Caco-2 (cell line): Measurements from ENCODE around the gene R3HDM2. TPM values are rescaled to one million over a fixed set of nuclear protein-coding genes. Genes with fewer than 3 reads are reported as not detected.

ENCODE experiments used
- BruUV-seq: library from RNA; stranded (reverse); fragments of 400-500 nt; replicated peaks from 2 replicates; lab custom pipeline; 2021; lab: Mats Ljungman, UMichigan
- CTCF ChIA-PET: fragments of 300-600 bp; sonication (Branson Sonifier 250); formaldehyde crosslinking; loops from one replicate; lab custom pipeline; 2022; ENCODE audit warnings: antibody characterized with exemption; lab: Charles Lee
- POLR2A ChIA-PET: fragments of 300-600 bp; sonication (Branson Sonifier 250); formaldehyde crosslinking; loops from one replicate; lab custom pipeline; 2022; ENCODE audit warnings: antibody characterized with exemption; lab: Charles Lee
- DNase-seq, 2 experiments: peaks; one replicate each; pipeline versions ENCODE4 v3.0.0 to v3.0.0-alpha.2; 2020 to 2022
- H3K27me3 ChIP-seq: replicated peaks from 2 replicates; pipeline ENCODE4 v1.6.0; 2011; ENCODE audit warnings: low read length; ENCODE audit not compliant: control insufficient read depth, insufficient read depth
- H3K36me3 ChIP-seq: 2 replicates; pipeline ENCODE4 v1.5.1; 2011; ENCODE audit warnings: low read length; ENCODE audit not compliant: control insufficient read depth, insufficient read depth
- H3K4me1 ChIP-seq: fragments of 250-450 bp; sonication (Bioruptor Pico); 2 replicates; pipeline ENCODE4 v1.5.1; 2020; ENCODE audit warnings: mild to moderate bottlenecking
- H3K4me3 ChIP-seq: 2 replicates; pipeline ENCODE4 v1.5.1; 2011; ENCODE audit warnings: low read depth, mild to moderate bottlenecking, control low read depth, low read length
- H3K9me3 ChIP-seq: fragments of 250-450 bp; sonication (Bioruptor Pico); 2 replicates; pipeline ENCODE4 v1.5.1; 2020; ENCODE audit warnings: mild to moderate bottlenecking, moderate library complexity
- H3K27ac Mint-ChIP-seq: one replicate; pipeline ENCODE4 v1.8.0; 2022; ENCODE audit warnings: mixed read lengths; ENCODE audit not compliant: unreplicated experiment
- H3K27me3 Mint-ChIP-seq: one replicate; pipeline ENCODE4 v1.8.0; 2022; ENCODE audit warnings: mixed read lengths; ENCODE audit not compliant: insufficient read depth, unreplicated experiment
- H3K36me3 Mint-ChIP-seq: one replicate; pipeline ENCODE4 v1.8.0; 2022; ENCODE audit warnings: mild to moderate bottlenecking, mixed read lengths; ENCODE audit not compliant: insufficient read depth, unreplicated experiment
- H3K4me1 Mint-ChIP-seq: one replicate; pipeline ENCODE4 v1.8.0; 2022; ENCODE audit warnings: low read depth, mixed read lengths; ENCODE audit not compliant: unreplicated experiment
- H3K4me3 Mint-ChIP-seq: one replicate; pipeline ENCODE4 v1.8.0; 2022; ENCODE audit warnings: mild to moderate bottlenecking, moderate library complexity, mixed read lengths; ENCODE audit not compliant: unreplicated experiment
- H3K9me3 Mint-ChIP-seq: one replicate; pipeline ENCODE4 v1.8.0; 2022; ENCODE audit warnings: mixed read lengths; ENCODE audit not compliant: unreplicated experiment
- intact Hi-C: fragments of 100-400 bp; cut with micrococcal nuclease; formaldehyde crosslinking; loops from one replicate; pipeline ENCODE4 v1.10.0; 2022; ENCODE audit not compliant: unreplicated experiment
- total RNA-seq: library from RNA; stranded (reverse); gene quantifications from 2 replicates; pipeline ENCODE4 v1.2.3, GENCODE V29; 2022
- TF ChIP-seq, protein P1 (sequence below), 2 experiments: fragments of 200-600 bp in 1 of 2; IDR thresholded peaks; 1 replicate in 1 of 2; 2 replicates in 1 of 2; pipeline versions ENCODE4 v1.5.1 to v1.8.0; 2011 to 2022; ENCODE audit warnings: antibody characterized with exemption in 1 of 2, control low read depth in 1 of 2, inconsistent platforms in 1 of 2, low read depth in 1 of 2, low read length in 1 of 2, mild to moderate bottlenecking in 1 of 2, moderate library complexity in 1 of 2; ENCODE audit not compliant: insufficient read depth in 1 of 2, severe bottlenecking in 1 of 2, unreplicated experiment in 1 of 2

The R3HDM2 gene
- total RNA-seq, 1 experiment from 2014 or later, result 33.7 TPM

DNA sequence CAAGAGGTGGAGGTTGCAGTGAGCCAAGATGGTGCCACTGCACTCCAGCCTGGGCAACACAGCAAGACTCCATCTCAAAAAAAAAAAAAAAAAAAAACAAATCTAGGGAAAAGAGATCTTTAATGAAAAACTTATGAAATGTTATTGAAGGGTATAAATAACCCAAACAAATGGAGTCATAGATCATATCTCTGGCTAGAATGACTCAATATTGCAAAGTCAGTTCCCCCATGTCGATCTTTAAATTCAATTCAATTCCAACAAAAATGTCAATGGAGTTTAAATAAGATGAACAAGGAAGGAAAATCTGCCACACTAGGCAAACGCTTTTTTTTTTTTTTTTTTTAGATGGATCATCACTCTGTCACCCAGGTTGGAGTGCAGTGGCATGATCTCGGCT lies 78.7 kb downstream of the R3HDM2 start:
- Mint-ChIP-seq H3K36me3 (no peaks in the 10 kb centered on the region), H3K4me3 (no peak overlapping the region), H3K4me1 (no peaks in the 10 kb centered on the region), H3K27ac (no peak overlapping the region), H3K27me3 (no peaks in the 10 kb centered on the region), H3K9me3 (no peaks in the 10 kb centered on the region)
- Histone ChIP-seq H3K4me3 (no peak overlapping the region), H3K36me3 (no peaks in the 10 kb centered on the region), H3K9me3 (no peaks in the 10 kb centered on the region; the same call in none of the 2 replicates), H3K4me1 (no peaks in the 10 kb centered on the region), H3K27me3 (no peaks in the 10 kb centered on the region)
- BruUV-seq, result no TSS peak
- intact Hi-C loops, result no loop called here
- no peak for DNase-seq
- CTCF ChIA-PET, result no interaction called here
- POLR2A ChIA-PET, result no interaction called here
- TF ChIP-seq, protein P1, sequence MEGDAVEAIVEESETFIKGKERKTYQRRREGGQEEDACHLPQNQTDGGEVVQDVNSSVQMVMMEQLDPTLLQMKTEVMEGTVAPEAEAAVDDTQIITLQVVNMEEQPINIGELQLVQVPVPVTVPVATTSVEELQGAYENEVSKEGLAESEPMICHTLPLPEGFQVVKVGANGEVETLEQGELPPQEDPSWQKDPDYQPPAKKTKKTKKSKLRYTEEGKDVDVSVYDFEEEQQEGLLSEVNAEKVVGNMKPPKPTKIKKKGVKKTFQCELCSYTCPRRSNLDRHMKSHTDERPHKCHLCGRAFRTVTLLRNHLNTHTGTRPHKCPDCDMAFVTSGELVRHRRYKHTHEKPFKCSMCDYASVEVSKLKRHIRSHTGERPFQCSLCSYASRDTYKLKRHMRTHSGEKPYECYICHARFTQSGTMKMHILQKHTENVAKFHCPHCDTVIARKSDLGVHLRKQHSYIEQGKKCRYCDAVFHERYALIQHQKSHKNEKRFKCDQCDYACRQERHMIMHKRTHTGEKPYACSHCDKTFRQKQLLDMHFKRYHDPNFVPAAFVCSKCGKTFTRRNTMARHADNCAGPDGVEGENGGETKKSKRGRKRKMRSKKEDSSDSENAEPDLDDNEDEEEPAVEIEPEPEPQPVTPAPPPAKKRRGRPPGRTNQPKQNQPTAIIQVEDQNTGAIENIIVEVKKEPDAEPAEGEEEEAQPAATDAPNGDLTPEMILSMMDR (IDR thresholded peaks at IDR 0.05; ENCODE audit: insufficient read depth in 1 of 2, low read depth in 1 of 2, low read length in 1 of 2, severe bottlenecking in 1 of 2, unreplicated experiment in 1 of 2), result no peak

DNA sequence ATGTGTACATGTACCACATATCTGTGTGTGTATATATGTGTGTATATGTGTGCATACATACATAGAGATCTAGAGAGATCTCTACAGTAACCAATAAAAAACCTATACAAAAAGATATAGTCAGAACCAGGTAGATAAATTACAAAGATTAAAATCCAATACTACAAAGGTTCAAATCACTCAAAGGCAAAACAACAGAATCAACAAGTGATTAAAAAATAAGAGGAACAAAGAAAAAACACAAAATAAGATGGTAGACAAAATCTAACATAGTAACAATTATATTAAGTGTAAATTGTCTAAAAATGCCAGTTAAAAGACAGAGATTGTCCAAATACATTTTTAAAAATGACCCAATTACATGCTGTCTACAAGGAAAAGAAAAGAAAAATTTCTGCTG lies 83.6 kb downstream of the R3HDM2 start:
- Mint-ChIP-seq H3K4me3 (no peak overlapping the region), H3K9me3 (no peaks in the 10 kb centered on the region), H3K4me1 (no peaks in the 10 kb centered on the region), H3K27me3 (no peaks in the 10 kb centered on the region), H3K36me3 (no peaks in the 10 kb centered on the region), H3K27ac (no peak overlapping the region)
- Histone ChIP-seq H3K4me3 (no peak overlapping the region), H3K4me1 (no peaks in the 10 kb centered on the region), H3K36me3 (no peaks in the 10 kb centered on the region), H3K27me3 (no peaks in the 10 kb centered on the region), H3K9me3 (no peaks in the 10 kb centered on the region; the same call in none of the 2 replicates)
- intact Hi-C loops, result no loop called here
- ChIA-PET CTCF (no interaction called here), POLR2A (no interaction called here)
- no TSS peak for BruUV-seq
- DNase-seq, result no peak
- TF ChIP-seq, protein P1 (IDR thresholded peaks at IDR 0.05; ENCODE audit: insufficient read depth in 1 of 2, low read depth in 1 of 2, low read length in 1 of 2, severe bottlenecking in 1 of 2, unreplicated experiment in 1 of 2), result no peak

DNA sequence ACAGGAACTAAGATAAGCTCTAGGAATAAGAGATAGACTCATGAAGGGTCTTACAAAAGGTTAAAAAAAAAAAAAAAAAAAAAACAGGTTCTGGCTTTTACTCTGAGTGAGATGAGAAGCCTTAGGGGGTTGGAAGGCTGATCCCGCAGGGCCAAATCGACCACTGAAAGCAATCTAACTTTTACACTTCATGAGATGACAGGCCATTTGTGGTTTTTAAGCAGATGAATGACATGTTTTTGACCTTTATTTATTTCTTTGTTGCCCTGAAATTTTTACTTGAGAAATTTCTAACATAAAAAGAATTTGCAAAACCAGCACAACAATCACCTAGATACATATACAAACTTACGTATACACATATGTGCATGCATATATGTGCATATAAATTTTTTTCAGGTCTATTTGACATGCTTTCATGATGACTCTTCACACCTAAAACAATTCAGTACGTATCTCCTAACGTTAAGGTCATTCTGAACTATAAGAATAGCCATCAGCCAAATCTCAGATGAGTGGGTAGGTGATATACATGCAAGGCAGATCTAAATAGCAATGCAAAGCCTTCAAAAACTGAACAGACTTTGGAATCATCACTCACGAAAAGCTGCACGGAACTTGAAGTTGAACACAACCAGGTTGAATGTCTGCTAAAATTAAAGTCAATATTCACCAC lies 87.0 kb downstream of the R3HDM2 start:
- Mint-ChIP-seq H3K27me3 (no peaks in the 10 kb centered on the region), H3K36me3 (no peaks in the 10 kb centered on the region), H3K4me3 (no peak overlapping the region), H3K9me3 (no peaks in the 10 kb centered on the region), H3K4me1 (no peaks in the 10 kb centered on the region), H3K27ac (no peak overlapping the region)
- Histone ChIP-seq H3K27me3 (no peaks in the 10 kb centered on the region), H3K9me3 (no peaks in the 10 kb centered on the region; the same call in none of the 2 replicates), H3K4me1 (no peaks in the 10 kb centered on the region; the same call in 1 of the 2 replicates), H3K4me3 (no peak overlapping the region), H3K36me3 (no peaks in the 10 kb centered on the region)
- BruUV-seq, result no TSS peak
- ChIA-PET POLR2A (no interaction called here), CTCF (interaction anchor here (0.6 kb wide), 1 partner anchor 216 kb away, joined by 3 read pairs; no protein-coding TSS in a partner anchor)
- TF ChIP-seq, protein P1 (IDR thresholded peaks at IDR 0.05; ENCODE audit: insufficient read depth in 1 of 2, low read depth in 1 of 2, low read length in 1 of 2, severe bottlenecking in 1 of 2, unreplicated experiment in 1 of 2), result no peak
- DNase-seq, result no peak
- intact Hi-C loops, result no loop called here
